ENCODE measurements around the gene OR2T2.
"Not testable (repeated sequence)": the region's sequence is repeated elsewhere in the genome, so short reads cannot be mapped to it uniquely, and the experiment has no call there.

OR2T2 gene, protein sequence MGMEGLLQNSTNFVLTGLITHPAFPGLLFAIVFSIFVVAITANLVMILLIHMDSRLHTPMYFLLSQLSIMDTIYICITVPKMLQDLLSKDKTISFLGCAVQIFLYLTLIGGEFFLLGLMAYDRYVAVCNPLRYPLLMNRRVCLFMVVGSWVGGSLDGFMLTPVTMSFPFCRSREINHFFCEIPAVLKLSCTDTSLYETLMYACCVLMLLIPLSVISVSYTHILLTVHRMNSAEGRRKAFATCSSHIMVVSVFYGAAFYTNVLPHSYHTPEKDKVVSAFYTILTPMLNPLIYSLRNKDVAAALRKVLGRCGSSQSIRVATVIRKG

DNA sequence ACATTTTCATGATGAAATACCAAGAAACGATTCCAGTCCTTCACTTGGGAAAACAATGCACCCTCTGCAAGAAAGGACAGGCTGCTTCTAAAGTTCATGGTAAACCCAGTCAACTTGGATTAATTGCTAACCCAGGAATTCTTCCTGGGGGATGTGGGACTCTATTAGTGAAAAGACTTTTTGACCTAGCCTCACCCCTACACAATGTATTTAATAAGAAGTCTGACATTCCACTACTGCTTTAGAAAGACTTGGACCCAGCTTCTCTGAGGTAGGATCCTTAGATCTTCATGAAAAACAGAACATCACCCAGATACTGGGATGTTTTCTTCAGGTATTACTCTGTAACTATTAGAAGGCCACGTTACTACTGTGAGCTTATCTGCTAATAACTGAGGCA, at the start of gene OR2T2:
Gene OR2T2 (plus strand): TSS at position 239 of the 400 bp plus-strand sequence. CDS start 7,161 bp downstream, outside the sequence.
- DNase-seq (ENCODE audit: low read depth) = not testable (repeated sequence)

DNA sequence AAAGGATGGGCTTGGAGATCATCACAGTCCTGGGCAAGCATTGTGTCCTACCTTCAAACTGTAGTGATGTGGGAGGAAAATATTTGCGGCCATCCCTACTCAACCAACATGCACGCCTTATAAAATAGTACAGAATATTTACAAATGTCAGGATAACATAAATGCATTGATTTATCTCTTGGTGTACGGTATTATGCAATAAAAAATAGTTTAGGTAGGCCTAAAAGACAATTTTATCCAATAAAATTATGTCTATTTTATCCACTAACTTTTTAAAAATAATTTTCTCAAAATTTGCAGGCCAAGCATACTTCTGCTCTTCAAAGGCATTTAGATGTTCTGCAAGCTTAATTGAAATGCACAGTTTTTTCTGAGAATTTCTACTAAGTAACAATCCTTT, 42.7 kb upstream of the OR2T2 start, which contains the start of gene OR2T1:
Gene OR2T1 (plus strand): TSS at position 301 of the 400 bp plus-strand sequence. CDS start 3,100 bp downstream, outside the sequence.
- no peak for DNase-seq (ENCODE audit: low read depth)

DNA sequence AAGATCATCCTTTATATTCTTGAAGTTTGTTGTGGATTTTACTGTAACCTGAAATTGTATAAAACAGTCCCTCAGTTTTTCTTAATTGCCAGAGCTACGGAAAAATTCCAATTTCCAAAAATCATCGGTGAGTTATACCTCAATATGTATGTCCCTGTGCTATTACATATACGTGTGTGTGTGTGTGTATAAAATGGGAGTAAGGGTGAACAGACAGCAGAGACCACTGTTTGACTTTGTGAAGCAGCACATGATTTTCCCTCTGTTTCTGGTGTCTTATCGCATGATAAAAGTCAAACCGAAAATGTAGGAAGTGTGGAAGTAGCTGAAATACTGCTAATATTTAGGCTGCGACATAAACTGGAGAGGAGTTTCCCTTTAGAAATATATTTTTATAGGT, 41.4 kb upstream of the OR2T2 start:
- no peak for DNase-seq (ENCODE audit: low read depth)

DNA sequence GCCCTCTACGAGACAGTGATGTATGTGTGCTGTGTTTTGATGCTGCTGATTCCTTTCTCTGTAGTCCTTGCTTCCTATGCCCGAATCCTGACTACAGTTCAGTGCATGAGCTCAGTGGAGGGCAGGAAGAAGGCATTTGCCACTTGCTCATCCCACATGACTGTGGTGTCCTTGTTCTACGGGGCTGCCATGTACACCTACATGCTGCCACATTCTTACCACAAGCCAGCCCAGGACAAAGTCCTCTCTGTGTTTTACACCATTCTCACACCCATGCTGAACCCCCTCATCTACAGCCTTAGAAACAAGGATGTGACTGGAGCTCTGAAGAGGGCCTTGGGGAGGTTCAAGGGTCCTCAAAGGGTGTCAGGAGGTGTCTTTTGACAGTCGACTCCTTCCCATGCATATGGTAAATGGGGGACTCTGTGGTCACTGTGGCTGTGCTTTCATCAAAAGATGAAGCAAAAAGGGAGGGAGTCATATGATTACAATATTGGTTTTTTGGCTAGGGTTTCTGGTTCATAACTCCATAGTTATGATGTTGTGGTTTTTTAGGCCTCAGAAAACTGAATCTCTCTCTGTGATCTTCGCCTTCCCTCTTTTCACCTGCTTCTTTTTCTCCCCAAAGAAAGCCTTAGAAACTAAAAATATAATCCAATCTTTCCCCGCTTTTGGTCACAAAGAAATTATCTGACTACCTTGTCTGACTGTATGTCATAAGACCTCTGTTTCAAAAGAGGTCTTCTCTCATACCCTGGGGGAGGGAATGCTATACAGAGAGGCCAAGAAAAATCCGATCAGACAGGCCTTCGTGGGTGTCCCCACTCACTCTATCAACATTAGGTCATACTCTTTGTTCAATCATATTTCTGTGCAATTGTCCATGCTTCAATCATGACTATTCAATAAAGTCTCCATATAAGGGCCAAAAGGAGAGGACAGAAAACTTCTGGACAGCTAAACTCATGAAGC, 38.4 kb upstream of the OR2T2 start:
- no peak for DNase-seq (ENCODE audit: low read depth)

DNA sequence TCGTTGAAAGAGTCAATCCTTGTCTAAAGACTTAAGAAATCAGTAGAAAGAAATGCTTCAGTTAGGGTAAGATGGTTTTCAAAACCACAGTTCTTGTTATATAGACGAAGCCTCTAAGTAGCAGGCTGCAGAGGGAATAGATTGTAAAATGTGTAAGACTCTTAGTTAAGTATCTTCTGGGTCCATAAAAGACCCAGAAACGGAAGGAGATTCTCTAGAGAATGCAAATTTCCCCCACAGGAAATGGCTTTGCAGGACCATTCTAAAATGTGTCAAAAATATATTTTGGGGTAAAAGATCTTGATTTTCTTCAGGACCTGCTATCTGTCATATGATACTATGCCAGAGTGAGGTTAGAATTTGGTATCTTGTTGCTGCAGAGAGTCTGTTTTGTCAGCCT, 29.2 kb upstream of the OR2T2 start:
- DNase-seq (ENCODE audit: low read depth) = no peak

DNA sequence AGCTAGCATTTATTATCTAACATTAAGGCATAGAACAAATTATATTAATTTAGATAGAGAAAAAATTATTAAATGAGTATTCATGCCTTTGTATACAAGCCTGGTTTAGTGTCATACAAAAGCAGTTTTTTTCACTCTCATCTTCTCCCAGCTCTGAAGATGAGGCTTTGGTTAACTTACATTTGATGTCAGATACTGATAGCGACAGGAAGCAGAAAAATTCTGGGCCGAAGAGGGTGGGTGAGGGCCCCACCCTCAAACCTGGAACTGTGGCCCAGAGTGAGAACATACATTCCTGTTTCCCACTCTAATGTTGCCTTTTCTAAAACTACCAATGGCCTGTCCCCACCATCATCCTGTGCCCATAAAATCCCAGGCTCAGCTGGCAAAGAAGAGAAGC, 27.6 kb upstream of the OR2T2 start:
- DNase-seq (ENCODE audit: low read depth) = no peak

DNA sequence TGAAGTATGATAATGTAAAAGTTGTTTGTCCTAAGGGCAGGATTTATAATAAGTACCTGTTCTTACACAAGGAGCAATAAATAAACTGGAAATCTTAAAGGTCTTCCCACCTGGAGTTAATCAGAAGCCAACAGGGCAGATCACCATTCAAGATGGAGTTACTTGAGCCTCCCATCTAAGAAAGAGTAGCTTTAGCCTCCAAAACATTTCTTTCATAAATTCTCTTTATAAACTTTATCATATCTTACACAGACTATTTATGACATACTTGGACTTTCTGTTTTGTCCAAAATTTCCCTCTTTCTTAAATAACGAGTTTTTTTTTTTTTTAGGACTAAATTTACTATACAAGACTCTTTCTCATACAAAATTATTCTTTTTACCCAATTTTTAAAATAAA, 24.1 kb upstream of the OR2T2 start:
- no peak for DNase-seq (ENCODE audit: low read depth)

DNA sequence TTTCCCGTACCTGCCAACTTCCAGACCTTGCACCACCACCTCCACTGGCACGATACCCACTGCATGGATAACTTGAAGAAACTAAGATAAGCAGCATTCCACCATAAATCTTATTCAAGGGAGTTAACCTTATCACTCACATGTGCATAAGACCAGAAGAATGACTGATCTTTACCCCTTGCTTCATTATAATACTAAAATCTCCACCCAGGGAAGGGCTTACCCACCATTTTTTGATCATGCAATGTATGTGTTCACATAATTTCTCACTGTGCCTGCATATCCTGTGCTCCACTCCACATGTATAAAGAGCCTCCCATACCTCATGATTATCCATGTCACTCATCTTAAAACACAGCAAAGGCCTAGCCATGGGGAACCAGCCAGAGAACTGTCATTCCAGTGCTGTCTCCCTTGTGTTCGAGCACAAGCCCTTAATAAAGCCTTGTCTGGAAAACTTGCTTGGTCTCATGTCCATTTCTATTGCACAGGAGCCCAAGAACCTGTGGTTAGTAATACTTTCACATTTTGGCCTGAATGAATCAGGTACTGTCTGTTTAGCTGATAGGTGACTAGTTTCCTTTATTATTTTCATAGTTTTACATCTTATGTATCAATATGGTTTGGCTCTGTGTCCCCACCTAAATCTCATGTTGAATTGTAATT, 17.8 kb upstream of the OR2T2 start:
- not testable (repeated sequence) for DNase-seq (ENCODE audit: low read depth)

DNA sequence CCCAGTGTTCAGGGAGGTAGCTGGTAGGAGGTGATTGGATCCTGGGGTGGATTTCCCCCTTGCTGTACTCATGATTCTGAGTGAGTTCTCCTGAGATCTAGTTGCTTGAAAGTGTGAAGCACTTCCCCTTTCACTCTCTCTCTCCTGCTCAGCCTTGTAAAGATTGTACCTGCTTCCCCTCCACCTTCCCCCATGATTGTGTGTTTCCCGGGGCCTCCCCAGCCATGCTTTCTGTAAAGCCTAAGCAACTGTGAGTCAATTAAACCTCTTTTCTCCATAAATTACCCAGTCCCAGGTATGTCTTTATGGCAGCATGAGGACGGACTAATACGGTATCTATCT, 17.3 kb upstream of the OR2T2 start:
- DNase-seq (ENCODE audit: low read depth) = not testable (repeated sequence)

DNA sequence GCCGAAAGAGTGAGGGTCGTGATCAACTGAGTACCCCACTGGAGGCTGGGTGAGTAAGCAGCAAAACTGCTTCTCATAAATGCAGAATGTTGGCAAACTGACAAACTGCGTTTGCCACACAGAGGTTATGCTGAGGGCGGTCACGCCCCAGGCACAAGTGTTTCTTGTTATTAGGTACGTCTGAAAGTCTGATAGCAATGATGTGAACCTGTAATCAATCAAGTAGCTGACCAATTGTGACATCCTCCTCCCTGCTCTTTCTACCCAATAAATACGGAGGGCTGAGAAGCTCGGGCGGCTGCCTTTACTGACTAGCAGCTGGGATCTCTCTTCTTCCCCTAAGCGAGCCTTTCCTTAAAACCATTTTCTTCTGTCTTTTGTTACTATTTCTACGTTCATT, 13.8 kb upstream of the OR2T2 start:
- not testable (repeated sequence) for DNase-seq (ENCODE audit: low read depth)

DNA sequence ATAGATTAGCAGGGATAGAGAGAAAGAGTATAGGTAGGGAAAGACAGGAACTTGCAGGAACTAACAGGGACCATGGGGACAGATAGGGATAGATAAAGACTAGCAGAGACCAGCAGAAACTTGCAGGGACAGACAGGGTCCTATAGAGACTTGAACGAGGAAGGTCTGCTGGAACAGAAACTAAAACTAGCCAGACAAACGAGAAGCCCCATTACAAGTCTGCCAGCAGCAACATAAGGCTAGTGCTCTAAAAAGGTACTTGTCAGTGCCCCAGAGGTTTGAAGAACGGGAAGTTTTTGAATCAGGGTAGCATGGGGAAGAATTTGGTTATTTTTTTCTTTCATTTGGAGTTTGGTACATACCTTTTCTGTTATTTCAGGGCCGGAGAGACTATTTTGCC, 13.2 kb upstream of the OR2T2 start:
- not testable (repeated sequence) for DNase-seq (ENCODE audit: low read depth)

DNA sequence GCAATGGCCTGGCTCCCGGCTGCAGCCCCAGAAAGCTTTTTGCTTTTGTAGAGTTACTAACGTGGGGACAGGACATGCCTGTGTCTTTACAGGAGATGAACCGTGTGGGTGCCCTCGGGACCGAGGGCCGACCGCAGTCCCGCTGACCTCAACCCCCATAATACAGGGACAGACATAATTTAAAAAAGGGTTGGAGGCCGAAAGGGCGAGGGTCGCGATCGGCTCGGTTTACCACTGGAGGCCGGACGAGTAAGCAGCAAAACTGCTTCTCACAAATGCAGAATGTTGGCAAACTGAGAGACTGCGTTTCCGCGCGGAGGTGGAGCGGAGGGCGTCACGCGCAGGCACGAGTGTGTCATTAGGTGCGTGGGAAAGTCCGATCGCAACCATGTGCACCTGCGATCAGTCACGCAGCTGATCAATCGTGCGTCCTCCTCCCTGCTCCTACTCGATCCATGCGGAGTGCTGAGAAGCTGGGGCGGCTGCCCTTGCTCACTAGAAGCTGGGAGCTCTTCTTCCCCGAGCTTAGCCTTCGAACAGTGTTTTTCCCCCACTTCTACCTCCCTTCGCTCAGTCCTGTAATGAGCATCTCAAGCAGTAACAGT, 11.5 kb upstream of the OR2T2 start:
- DNase-seq (ENCODE audit: low read depth) = not testable (repeated sequence)

DNA sequence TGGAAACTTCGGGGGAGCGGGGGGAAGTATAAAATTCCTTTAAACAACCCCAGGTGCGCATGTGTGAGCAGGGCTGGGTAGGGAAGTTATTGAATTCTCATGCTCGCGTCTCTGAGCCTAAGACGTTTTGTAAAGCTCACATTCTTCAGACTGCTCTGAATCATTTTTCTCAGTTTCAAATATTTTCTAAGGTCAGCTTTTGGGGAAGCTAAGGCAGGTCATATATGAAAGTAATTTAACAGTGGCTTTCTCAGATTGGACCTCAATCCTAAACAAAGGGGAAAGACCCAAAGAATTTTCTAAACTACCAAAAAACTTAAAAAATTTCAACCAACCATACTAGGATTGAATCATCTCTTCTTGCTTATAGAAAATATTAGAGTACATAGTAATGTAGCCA, 10.5 kb upstream of the OR2T2 start:
- not testable (repeated sequence) for DNase-seq (ENCODE audit: low read depth)

DNA sequence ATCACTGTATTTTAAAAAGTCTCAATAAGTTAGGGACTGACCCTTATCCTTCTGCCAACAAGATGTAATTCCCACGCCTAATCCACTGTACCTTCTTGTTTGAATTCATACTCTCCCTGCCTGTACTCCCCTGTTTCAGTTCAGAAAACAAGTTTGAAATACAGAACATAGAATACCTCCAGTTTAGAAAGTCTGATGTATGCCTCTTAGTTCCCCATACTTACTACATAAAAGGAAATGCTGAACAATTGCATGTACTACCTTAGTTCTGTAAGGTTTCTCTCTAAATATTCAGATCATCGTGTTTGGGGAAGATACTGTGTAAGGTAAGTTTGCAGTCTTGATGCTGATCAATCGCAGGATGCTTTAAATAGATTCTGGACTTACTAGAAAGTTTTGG, 9.1 kb upstream of the OR2T2 start:
- not testable (repeated sequence) for DNase-seq (ENCODE audit: low read depth)

DNA sequence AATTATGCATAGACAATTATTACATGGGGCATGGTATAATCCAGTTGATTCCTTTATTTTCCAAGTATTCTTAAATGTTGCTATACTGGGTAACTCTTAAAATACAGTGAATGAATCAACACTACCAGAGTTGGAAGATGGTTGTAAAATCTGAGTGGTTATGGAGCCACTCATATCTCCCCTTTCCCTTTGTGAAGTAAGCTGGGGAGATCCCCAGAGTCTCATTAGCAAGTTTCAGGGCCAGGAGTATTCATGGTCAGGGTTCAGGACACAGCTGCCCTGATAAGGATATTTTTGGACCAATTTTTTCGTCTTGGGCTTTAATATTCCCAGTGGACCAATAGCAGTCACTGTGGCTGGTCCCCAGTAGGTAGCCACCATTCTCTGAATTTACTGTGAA, 6.8 kb upstream of the OR2T2 start:
- not testable (repeated sequence) for DNase-seq (ENCODE audit: low read depth)

DNA sequence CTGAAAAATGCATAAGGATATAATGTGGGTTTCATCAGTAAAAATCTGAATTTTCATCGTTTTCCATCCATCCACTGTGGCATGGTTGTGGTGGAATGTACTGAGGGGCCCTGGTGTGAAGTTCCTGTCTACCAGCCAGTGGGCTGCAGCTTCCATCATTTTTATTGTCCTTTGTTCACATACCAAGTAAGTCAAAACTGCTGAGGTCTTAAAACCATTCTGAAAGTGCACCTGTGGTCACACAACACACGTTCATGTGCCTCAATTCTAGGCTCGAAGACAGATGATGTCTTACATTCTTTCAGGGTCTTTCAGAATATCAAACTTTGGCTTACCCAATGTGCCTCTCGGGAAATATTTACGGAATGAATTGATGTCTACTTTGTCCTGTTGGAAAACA, 6.2 kb upstream of the OR2T2 start:
- DNase-seq (ENCODE audit: low read depth) = not testable (repeated sequence)

DNA sequence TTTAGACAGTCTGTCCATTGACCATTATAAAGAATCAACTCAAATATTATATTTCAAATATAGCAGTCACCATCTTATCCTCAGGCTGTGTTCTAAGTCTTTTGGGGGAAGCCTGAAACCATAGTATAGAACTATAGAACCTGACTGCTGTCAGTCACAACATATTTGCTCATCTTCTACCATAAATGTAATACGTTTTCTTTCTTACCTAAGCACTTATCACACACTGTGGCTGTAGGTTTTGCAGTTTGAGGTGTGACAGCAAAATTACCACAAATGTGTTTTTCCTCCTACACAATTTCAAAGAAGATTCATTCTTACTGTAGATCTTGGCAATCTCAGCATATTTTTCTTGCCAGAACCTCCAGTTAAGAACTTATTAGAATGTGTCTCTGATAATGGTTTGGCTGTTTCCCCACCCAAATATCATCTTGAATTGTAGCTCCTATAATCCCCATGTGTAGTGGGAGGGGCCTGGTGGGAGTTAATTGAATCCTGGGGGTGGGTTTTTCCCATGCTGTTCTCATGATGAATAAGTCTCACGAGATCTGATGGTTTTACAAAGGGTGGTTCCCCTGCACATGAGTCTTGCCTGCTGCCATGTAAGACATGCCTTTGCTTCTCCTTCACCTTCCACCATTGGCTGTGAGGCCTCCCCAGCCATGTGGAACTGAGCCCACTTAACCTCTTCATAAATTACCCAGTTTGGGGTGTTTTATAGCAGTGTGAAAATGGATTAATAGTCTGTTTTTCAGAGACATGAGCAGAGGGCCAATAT, 2.7 kb upstream of the OR2T2 start:
- DNase-seq (ENCODE audit: low read depth) = not testable (repeated sequence)

DNA sequence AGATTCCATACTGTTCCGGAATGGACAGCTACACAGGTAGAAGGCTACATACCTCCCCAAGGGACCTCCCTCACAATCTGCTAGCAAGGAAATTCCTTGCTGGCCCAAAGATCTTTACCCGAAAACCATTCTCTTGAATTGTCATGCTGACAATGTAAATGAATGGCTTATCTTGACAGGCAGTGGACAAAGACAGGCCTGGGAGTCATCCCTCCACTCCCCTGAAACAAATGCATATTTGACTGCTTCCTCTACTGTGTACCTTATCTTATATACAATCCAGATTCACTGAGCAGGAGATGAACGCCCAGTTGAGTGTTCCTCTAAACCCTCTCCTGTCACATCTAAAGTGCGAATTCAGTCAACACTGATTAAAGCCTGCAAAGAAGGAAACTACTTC, 834 bp upstream of the OR2T2 start:
- not testable (repeated sequence) for DNase-seq (ENCODE audit: low read depth)

DNA sequence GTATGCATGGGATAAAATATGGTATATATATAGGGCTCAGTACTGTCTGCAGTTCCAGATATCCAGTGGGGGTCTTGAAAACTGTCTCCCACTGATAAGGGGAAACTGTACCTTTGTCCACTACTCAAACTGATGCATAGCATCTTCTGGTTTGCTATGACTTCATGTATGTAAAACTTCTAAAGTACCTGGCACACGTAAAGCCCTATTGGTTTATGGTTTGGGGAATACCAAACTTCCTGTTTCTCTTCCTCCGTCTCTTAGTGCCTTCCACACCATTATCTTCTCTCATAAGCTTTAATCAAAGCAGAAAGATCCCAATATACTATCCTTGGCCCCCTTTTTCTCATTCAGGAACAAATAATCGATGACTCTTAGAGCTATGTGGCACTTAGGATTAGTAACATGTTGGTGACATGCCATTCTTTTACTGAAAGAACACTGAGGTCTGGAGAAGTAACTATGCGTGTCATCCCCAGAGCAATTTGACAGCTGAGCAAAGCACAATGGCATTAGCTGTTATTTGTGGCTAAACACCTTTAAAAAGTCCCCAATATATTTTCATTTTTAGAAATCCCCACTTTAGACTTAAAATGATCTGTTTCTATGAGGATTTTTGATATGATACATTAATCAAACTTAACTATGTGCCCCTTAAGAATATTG, 3.1 kb downstream of the OR2T2 start:
- DNase-seq (ENCODE audit: low read depth) = not testable (repeated sequence)

DNA sequence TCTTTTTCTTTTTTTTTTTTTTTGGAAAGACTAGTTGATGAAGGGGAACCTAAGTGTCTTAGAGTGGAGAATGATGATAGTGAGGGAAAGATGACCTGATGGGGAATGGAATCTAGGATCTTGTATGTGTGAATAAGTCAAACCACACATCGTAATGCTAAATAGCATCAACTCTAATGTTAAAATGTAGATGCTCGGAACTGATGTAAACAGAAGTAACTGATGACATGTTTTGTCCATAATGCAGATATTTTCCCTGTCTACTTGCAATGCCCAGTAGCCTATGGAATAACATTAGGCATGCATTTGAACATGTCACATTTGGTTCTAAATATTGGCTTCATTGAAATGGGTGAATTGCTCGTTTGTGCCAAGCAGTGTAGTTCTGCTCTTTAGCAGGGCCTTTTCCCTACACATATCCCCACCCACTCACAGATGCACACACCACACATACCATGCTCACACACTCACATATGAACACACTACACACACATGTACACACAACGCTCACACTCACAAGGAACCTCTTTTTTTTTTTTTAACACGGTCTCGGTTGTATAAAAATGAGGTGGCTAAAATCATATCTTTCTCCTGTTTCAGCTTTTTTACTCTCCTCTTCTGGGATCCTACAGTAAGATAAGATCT, 4.5 kb downstream of the OR2T2 start:
- not testable (repeated sequence) for DNase-seq (ENCODE audit: low read depth)

Measured in fibroblast of gingiva (primary cell).